ENCODE results near the gene CBX8.

DNA sequence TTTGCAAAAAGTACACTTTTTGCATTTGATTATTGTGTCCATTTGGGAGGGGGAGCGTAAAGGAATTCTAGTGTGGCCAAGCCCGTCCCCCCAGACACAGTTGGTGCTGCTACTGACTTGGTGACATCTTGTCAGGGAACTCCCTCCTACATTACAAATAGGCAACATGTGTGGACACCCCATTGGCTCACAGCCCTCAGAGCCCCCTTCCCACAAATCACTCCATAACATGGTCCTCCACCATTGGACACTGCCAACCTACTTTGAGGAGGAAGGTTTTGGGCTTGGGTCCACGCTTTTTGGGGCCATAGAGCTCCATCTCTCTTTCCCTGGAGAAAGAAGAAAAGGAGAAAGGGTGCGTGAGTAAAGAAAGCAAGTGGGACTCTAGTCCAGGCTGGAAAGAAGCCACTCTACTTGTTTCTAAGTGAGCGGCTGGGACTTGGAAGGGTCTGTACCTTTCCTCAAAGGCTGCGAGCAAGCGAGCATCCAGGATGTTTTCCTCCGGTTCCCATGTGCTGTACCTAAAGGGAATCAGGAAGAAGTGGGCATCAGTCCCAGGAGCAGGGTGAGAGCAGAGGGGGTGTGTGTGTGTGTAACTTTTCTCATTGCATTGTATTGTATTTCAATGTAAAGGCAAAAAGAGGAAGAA lies 958 bp downstream of the CBX8 start:
- TF ChIP-seq, protein P1, sequence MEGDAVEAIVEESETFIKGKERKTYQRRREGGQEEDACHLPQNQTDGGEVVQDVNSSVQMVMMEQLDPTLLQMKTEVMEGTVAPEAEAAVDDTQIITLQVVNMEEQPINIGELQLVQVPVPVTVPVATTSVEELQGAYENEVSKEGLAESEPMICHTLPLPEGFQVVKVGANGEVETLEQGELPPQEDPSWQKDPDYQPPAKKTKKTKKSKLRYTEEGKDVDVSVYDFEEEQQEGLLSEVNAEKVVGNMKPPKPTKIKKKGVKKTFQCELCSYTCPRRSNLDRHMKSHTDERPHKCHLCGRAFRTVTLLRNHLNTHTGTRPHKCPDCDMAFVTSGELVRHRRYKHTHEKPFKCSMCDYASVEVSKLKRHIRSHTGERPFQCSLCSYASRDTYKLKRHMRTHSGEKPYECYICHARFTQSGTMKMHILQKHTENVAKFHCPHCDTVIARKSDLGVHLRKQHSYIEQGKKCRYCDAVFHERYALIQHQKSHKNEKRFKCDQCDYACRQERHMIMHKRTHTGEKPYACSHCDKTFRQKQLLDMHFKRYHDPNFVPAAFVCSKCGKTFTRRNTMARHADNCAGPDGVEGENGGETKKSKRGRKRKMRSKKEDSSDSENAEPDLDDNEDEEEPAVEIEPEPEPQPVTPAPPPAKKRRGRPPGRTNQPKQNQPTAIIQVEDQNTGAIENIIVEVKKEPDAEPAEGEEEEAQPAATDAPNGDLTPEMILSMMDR (IDR thresholded peaks at IDR 0.05; ENCODE audit: borderline replicate concordance, extremely low read depth, low read length, poor library complexity, severe bottlenecking): no peak
- no peak for TF ChIP-seq EZH2 (IDR thresholded peaks at IDR 0.05; ENCODE audit: borderline replicate concordance, low read depth, low read length, severe bottlenecking)

Data from DND-41 (cell line).